Coronary artery (tissue), 2 donors: Measurements from ENCODE around the gene S100A6.

Experiments used
- DNase-seq: peaks from one replicate; pipeline ENCODE4 v3.0.0-alpha.2; 2017; ENCODE audit warnings: low spot score
- H3K27ac ChIP-seq, 2 donors: fragments of 200-600 bp; sonication (generic); one replicate each; pipeline ENCODE4 v1.5.1; 2016 to 2019
- H3K4me3 ChIP-seq: fragments of 200-600 bp; sonication (generic); 2 replicates; pipeline ENCODE4 v1.5.1; 2016; ENCODE audit warnings: mild to moderate bottlenecking, moderate library complexity
- CTCF ChIP-seq: fragments of 200-600 bp; sonication (generic); IDR thresholded peaks from one replicate; pipeline ENCODE4 v1.5.1; 2019; ENCODE audit warnings: antibody characterized with exemption

Gene S100A6

GRCh38 chr1:153542956-153543711 is 7.3 kb upstream of the S100A6 start:
- Histone ChIP-seq H3K4me3 (peak overlapping the region; percentile 46), H3K27ac (peak overlapping the region; percentile 51 to 96)
- no peak for DNase-seq
- no peak for TF ChIP-seq CTCF

GRCh38 chr1:153541641-153542590 is 6.1 kb upstream of the S100A6 start:
- Histone ChIP-seq H3K4me3 (no peak overlapping the region), H3K27ac (peak overlapping the region; percentile 24 to 96)
- no peak for TF ChIP-seq CTCF
- DNase-seq, result no peak

GRCh38 chr1:153540394-153541361 is 4.9 kb upstream of the S100A6 start, which contains the start of gene S100A5:
S100A5 (minus strand) TSS chr1:153540934; CDS start chr1:153540191, 743 bp downstream.
- TF ChIP-seq CTCF, result no peak
- Histone ChIP-seq H3K27ac (peak within 1 kb of the TSS; percentile 24 to 96), H3K4me3 (no peak within 1 kb of the TSS)
- DNase-seq, result no peak

- Histone ChIP-seq H3K4me3 (no peak overlapping the region), H3K27ac (peak overlapping the region in 1 of 2 donors; percentile 13)
- TF ChIP-seq CTCF, result no peak
- no peak for DNase-seq
These were observed 3.8 kb upstream of the S100A6 start for GRCh38 chr1:153539395-153540093.

- DNase-seq, result no peak
- H3K4me3 ChIP-seq, result no peak overlapping the region
- H3K27ac ChIP-seq, result no peak overlapping the region
- no peak for TF ChIP-seq CTCF
These were observed 2.6 kb upstream of the S100A6 start for GRCh38 chr1:153538315-153538821.

- Histone ChIP-seq H3K4me3 (no peak overlapping the region), H3K27ac (peak overlapping the region in 1 of 2 donors; percentile 98)
- DNase-seq, result no peak
- TF ChIP-seq CTCF, result no peak
These were observed 1.6 kb upstream of the S100A6 start for GRCh38 chr1:153537376-153537730.
